Coronary artery (tissue), 2 donors: ENCODE measurements around the gene COL28A1.

Source experiments
- DNase-seq: peaks from one replicate; pipeline ENCODE4 v3.0.0-alpha.2; 2017; ENCODE audit warnings: low spot score
- H3K27ac ChIP-seq, 2 donors: fragments of 200-600 bp; sonication (generic); one replicate each; pipeline ENCODE4 v1.5.1; 2016 to 2019
- H3K4me3 ChIP-seq: fragments of 200-600 bp; sonication (generic); 2 replicates; pipeline ENCODE4 v1.5.1; 2016; ENCODE audit warnings: mild to moderate bottlenecking, moderate library complexity
- TF ChIP-seq, protein P1 (sequence below): fragments of 200-600 bp; sonication (generic); IDR thresholded peaks from one replicate; pipeline ENCODE4 v1.5.1; 2019; ENCODE audit warnings: antibody characterized with exemption

The COL28A1 gene

DNA sequence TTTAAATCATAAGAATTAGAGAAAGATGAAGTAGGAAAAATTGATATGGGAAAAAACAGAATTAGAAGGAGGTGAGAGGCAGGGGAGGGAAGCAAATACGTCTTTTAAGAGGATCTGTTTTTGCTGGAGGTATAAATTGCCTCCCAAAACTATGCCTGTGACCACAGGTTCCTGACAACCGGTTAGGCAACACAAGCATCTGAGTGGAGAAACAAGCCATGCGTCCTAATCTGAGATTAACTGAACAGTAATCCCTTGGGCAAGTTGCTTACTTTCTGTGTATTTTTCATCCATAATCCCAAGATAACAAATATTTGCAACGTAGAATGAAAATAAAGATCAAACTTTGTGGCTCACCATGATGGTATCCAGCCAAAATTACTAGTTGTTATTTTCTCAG lies 204.2 kb downstream of the COL28A1 start:
- no peak for DNase-seq

DNA sequence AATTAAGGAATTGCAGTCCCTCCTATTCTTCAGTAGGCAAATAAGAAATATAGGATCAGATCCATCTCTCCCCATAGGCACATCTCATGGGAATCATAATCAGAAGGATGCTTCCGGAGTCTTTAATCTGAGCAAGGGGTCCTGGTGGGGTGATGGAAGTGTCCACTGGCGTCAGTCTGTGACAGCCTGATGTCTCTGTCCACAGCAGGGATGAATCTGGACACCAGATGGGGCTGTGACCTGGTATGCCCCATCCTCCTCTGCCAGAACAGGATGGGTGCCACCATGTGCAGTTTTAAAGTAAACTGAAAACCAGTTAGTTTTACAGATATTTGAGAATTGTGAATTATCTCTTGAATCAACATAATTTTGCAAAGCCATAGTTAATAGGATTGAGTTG lies 204.7 kb downstream of the COL28A1 start:
- H3K27ac ChIP-seq, result no peak overlapping the region
- TF ChIP-seq, protein P1, sequence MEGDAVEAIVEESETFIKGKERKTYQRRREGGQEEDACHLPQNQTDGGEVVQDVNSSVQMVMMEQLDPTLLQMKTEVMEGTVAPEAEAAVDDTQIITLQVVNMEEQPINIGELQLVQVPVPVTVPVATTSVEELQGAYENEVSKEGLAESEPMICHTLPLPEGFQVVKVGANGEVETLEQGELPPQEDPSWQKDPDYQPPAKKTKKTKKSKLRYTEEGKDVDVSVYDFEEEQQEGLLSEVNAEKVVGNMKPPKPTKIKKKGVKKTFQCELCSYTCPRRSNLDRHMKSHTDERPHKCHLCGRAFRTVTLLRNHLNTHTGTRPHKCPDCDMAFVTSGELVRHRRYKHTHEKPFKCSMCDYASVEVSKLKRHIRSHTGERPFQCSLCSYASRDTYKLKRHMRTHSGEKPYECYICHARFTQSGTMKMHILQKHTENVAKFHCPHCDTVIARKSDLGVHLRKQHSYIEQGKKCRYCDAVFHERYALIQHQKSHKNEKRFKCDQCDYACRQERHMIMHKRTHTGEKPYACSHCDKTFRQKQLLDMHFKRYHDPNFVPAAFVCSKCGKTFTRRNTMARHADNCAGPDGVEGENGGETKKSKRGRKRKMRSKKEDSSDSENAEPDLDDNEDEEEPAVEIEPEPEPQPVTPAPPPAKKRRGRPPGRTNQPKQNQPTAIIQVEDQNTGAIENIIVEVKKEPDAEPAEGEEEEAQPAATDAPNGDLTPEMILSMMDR, result no peak
- DNase-seq, result no peak
- H3K4me3 ChIP-seq, result no peak overlapping the region

More for the DNA sequence above, 204.2 kb downstream of the COL28A1 start:
- no peak overlapping the region for H3K4me3 ChIP-seq
- no peak overlapping the region for H3K27ac ChIP-seq
- TF ChIP-seq, protein P1, result no peak

DNA sequence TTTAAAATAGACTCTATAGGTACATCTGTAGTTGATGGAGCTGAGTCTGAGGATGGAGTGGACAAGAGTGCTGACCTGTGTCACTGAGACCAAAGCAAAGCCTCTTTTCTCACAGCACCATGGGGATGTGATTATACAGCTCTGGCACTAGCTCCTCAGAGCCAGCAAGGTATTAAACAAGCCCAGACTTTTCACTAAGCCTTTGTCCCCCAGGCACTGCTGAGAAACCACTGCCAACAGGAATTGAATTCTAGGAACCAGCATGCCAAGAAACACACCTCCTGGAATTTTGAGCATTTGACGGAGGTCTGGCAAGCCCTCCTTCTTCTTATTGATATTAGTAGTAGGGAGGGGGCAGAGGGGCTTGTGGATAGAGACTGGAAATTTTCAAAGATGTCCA lies 206.3 kb downstream of the COL28A1 start:
- TF ChIP-seq, protein P1, result no peak
- no peak overlapping the region for H3K27ac ChIP-seq
- no peak for DNase-seq
- no peak overlapping the region for H3K4me3 ChIP-seq

DNA sequence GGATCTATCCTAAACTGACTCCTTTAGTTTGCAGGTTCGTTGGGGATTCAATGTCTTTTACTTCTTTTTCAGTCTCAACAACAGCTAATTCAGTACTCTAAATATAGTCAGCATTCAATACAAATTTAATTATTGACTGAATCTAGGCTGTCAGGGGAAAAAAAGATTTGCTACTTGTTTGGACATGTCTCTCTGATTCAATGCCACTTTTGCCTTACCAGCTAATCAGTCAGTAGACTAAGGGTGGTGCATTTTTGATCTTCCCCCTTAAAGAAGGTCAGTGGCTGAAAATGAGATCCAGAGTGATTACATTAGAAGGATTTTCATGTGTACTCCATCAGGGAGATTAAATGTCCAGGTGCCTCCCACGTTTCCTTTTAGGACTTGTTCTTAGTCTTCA lies 208.2 kb downstream of the COL28A1 start:
- H3K27ac ChIP-seq, result no peak overlapping the region
- H3K4me3 ChIP-seq, result no peak overlapping the region
- TF ChIP-seq, protein P1, result no peak
- no peak for DNase-seq

DNA sequence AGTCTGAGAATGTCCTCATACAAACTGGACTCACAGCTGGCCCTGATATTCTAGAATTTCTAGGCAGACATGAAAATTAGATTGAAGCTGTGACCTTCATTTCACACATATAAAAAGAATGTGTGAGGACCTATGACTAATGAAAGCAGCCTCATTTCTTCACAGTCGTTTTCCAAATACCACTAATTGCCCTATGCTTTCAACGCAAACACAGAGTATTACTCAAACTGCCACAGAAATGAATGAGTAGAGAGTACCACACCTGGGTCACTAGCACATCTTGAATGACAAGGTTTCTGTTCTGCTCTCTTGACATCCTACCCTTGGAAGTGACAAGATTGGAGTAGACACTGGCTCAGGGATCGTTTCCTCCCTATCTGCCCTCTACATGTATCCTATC lies 211.0 kb downstream of the COL28A1 start:
- no peak for DNase-seq
- Histone ChIP-seq H3K27ac (no peak overlapping the region), H3K4me3 (no peak overlapping the region)
- TF ChIP-seq, protein P1, result no peak

DNA sequence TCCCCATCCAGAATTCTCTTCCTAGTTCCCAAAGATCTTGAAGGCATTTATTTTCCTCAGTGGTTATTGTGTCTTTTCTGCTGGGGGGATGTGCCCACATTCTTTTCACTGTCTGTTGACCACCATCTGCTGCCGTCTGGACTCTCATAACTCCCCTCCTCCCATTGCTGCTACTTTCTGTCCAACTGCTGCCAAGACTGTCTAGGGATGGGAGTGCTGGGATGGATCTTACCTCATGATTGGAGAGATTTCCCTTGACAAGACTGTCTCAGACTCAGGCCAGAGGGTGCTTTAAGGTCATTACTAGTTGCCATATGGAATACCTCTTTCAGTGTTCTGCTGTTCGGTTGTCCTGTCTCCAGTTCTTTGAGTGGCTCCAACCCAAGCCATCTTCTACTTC lies 211.8 kb downstream of the COL28A1 start:
- TF ChIP-seq, protein P1, result no peak
- Histone ChIP-seq H3K27ac (no peak overlapping the region), H3K4me3 (no peak overlapping the region)
- DNase-seq, result no peak

DNA sequence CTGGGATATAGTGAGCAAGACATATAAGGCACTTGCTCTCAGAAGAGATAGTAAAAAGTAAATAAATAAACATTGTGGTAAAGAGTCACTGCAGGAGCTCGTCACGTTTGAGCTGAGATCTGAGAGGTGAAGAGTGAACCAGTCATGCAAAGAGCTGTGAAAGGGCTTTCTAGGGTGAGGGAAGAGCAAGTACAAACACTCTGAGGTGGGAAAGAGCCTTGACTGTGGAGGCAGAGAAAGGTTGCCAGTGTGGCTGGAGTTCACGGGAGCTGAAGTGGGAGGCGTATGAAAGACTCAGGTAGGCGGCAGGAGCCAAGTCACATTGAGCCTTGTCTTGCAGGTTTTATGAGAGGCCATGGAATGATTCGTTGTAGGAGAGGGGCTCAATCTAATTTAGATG lies 212.3 kb downstream of the COL28A1 start:
- DNase-seq, result no peak
- TF ChIP-seq, protein P1, result no peak
- H3K27ac ChIP-seq, result no peak overlapping the region
- no peak overlapping the region for H3K4me3 ChIP-seq
